Endothelial cell of umbilical vein (primary cell): ENCODE measurements around the gene PDE7B.

Experiments used
- EZH2 ChIP-seq: IDR thresholded peaks from 2 replicates; pipeline ENCODE4 v1.6.1; 2012; ENCODE audit warnings: borderline replicate concordance, low read depth, mild to moderate bottlenecking, moderate library complexity, low read length, inconsistent platforms; ENCODE audit not compliant: severe bottlenecking
- GATA2 ChIP-seq: IDR thresholded peaks from 2 replicates; pipeline ENCODE4 v1.7.0; 2011; ENCODE audit warnings: low read depth, mild to moderate bottlenecking, moderate library complexity, mixed read lengths, low read length; ENCODE audit not compliant: insufficient read length, insufficient read depth
- JUN ChIP-seq: IDR thresholded peaks from 2 replicates; pipeline ENCODE4 v1.6.1; 2011; ENCODE audit warnings: borderline replicate concordance, low read depth; ENCODE audit not compliant: insufficient read length, insufficient read depth
- MYC ChIP-seq: IDR thresholded peaks from one replicate; pipeline ENCODE4 v1.6.1; 2011; ENCODE audit warnings: mild to moderate bottlenecking, low read depth, low read length
- POLR2A ChIP-seq: IDR thresholded peaks from 2 replicates; pipeline ENCODE4 v1.6.1; 2012; ENCODE audit warnings: low read depth, mild to moderate bottlenecking, control low read depth, low read length
- POLR2AphosphoS5 ChIP-seq: IDR thresholded peaks from 2 replicates; pipeline ENCODE4 v1.6.1; 2012; ENCODE audit warnings: low read depth, mild to moderate bottlenecking, control low read depth, low read length, moderate library complexity; ENCODE audit not compliant: insufficient read depth
- TF ChIP-seq, protein P1 (sequence below), 2 donors: IDR thresholded peaks; 1 replicate in 1 of 2; 2 replicates in 1 of 2; pipeline ENCODE4 v1.5.1; 2011; ENCODE audit warnings: low read length in 2 of 2, mild to moderate bottlenecking in 2 of 2, moderate library complexity in 2 of 2, control low read depth in 1 of 2, inconsistent platforms in 1 of 2, low read depth in 1 of 2; ENCODE audit not compliant: insufficient read depth in 1 of 2; ENCODE audit errors: extremely low read depth in 1 of 2
- TF ChIP-seq, protein P2 (sequence below): IDR thresholded peaks from 2 replicates; pipeline ENCODE4 v1.6.1; 2011; ENCODE audit not compliant: insufficient read depth, insufficient read length

DNA sequence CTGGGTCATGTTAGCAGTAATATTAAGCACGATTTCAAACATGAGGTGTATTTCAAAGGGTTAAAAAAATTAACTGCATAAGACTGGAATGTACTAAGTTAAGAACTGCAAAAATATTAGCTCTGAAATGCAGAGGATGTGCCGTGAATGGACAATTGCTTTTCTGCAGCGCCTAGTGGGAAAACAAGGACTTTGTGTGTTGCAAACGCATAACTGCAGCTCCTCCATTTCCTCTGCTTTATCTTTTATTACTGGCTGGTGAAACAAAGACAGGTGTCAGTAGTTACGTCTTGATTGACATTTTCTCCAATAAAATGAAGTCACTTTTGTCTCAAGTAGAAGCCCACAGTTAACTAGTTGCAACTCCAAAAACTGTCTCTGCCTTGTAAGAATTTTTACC is 1.7 kb downstream of the PDE7B start:
- no peak for TF ChIP-seq POLR2A
- TF ChIP-seq, protein P1, sequence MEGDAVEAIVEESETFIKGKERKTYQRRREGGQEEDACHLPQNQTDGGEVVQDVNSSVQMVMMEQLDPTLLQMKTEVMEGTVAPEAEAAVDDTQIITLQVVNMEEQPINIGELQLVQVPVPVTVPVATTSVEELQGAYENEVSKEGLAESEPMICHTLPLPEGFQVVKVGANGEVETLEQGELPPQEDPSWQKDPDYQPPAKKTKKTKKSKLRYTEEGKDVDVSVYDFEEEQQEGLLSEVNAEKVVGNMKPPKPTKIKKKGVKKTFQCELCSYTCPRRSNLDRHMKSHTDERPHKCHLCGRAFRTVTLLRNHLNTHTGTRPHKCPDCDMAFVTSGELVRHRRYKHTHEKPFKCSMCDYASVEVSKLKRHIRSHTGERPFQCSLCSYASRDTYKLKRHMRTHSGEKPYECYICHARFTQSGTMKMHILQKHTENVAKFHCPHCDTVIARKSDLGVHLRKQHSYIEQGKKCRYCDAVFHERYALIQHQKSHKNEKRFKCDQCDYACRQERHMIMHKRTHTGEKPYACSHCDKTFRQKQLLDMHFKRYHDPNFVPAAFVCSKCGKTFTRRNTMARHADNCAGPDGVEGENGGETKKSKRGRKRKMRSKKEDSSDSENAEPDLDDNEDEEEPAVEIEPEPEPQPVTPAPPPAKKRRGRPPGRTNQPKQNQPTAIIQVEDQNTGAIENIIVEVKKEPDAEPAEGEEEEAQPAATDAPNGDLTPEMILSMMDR (IDR thresholded peaks at IDR 0.05; ENCODE audit: extremely low read depth in 1 of 2, insufficient read depth in 1 of 2, low read depth in 1 of 2, low read length in 2 of 2): no peak
- TF ChIP-seq POLR2AphosphoS5: no peak
- TF ChIP-seq, protein P2, sequence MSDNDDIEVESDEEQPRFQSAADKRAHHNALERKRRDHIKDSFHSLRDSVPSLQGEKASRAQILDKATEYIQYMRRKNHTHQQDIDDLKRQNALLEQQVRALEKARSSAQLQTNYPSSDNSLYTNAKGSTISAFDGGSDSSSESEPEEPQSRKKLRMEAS: no peak
- TF ChIP-seq EZH2: no peak
- TF ChIP-seq JUN: no peak
- no peak for TF ChIP-seq GATA2
- no peak for TF ChIP-seq MYC
